ENCODE data around the gene LPCAT1.

Gene LPCAT1

DNA sequence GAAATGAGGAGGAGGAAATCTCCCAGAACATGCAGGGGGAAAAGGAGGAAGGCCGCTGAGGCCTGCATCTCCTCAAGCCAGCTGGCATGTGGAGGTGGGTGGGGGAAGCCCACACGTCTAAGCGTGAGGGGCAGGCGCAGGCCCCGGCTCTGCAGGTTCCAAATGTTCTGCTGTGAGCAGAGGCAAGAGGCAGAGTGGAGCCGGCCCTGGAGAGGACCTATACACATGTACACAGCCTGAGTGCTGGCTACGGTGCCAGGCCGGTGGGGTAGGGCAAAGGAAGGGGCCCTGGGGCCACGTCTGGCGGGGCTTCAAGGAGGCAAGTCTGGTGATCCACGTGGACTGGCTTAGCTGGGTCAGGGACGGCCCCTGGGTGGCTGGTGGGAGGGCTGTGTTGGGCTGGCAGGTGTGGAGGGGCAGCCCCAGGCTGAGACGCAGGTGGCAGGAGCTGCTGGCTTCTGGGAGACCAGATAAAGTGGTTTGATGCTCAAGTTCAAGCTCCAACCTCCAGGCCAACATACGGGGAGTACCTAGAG, 26.4 kb downstream of the LPCAT1 start:
- no peak for DNase-seq (ENCODE audit: low read depth in 2 of 2)

DNA sequence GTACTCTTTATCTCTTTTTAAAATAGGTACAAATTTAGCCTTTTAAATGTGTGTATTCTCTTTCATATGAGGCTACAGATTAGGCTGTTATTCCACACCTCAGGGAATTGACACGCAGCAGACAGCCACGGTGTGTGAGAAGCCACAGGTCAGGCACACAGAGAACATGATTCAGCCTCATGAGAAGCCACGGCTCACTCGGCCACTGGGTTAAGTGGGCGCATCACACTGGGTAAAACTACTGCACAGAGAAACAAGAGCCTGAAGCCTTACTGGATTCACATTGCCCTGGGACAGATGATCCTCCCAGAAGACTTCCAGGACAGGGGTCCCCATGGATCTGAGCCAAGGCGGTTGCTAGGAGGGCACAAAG, 28.2 kb downstream of the LPCAT1 start:
- no peak for DNase-seq (ENCODE audit: low read depth in 2 of 2)

DNA sequence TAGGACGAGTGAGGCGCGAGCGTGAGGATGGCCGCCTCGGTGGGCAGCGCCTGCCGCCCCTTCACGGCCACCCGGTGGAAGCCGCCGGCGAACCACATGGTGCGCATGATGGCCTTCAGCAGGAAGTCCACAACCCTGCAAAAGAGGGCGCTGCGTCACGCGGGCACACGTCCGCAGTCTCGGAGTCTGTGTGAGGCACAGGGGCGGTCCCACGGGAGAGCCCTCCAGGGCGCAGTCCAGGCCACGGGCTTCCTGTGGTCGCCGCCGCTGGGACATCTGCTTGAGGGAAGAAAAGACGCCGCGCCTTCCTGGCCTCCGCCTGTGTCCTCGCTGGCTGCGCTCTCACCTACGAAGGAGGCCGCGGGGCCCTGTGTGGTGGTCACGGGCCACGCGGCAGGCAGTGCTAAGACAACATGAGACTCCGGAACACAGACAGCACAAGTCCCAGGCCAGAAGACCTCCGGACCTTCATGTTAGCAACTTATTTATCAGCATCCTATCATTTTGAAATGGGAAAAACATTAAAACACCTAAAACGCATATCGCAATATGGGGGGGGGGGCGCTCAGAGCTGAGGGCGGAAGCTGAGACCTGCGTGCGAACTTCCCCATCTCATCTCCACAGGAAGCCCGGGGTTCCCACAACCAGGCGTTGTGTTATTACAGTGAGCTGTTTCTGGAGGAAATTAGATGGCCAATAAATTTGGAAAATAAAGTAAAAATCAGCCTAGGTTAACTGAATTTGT, 28.8 kb downstream of the LPCAT1 start:
- DNase-seq (ENCODE audit: low read depth in 2 of 2): no peak

DNA sequence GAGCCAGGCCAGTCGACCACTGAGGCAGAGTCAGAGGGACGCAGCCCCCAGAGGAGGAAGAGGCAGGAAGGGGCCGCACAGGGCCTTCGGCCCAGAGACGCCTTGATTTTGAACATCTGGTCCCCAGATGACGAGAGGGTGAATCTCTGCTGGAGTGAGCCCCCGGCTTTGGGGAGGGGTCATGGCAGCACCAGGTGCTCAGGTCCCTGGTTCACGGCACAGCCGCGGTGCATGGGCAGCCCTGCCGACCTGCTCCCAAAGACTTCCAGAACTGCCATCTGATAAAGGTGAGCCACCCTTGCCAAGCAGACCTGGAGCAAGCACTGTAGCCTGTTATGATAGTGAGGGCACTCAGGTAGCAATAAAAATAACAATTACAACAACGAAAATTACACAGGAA, 29.8 kb downstream of the LPCAT1 start:
- no peak for DNase-seq (ENCODE audit: low read depth in 2 of 2)

DNA sequence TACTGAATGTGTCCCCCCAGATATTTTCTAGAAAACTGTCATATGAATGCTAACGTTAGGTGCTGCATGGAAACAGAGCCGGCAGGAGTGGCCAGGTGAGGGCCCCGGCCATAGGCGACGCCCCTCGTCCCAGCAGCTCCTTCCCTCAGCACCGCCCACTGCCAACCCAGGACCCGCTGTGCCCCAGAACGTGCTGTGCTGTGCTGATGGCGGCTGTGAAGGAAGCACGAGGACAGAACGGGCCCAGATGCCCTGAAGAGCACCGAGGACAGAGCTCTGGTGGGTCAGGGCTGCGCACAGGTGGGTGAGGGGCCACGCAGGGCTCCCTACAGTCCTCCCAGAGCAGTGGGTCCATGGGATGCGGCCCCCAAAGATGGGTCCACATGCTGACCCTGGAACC, 30.3 kb downstream of the LPCAT1 start:
- DNase-seq (ENCODE audit: low read depth in 2 of 2): no peak

DNA sequence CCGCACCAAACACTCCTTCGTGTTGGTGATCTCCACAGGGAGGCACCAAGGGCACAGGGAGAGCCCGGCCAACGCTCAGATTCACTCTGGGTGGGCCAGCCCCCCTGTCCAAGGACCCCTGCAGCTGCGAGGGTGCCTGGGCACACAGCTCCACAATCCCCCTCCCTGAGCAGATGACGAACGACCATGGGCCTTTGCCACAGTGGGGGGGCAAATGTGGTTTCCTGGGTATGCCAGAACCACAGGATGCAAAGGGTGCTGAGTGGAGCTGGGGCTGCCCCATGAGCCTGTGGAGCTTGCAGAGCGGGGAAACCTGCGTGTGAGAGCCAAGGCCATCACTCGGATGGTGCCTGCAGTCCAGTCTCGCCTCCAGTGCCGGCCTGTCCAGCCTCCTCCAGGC, 31.0 kb downstream of the LPCAT1 start:
- no peak for DNase-seq (ENCODE audit: low read depth in 2 of 2)

DNA sequence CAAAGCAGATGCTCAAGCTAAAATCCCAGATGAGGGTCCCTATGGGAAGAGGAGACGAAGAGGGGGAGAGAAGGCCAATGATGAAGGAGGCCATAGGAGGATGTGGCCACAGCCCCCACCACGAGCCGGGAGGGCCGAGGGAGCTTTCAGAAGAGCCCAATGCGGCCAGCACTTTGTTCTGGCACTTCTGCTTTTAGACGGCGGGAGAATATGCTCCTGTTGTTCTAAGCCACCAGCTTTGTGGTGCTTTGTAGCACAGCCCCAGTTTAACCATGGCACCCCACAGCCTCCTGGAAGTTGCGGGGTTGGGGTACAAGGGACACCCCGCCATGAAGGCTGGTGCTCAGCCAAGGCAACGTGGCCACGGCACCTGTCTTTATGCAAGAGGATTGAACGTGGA, 33.4 kb downstream of the LPCAT1 start:
- no peak for DNase-seq (ENCODE audit: low read depth in 2 of 2)

DNA sequence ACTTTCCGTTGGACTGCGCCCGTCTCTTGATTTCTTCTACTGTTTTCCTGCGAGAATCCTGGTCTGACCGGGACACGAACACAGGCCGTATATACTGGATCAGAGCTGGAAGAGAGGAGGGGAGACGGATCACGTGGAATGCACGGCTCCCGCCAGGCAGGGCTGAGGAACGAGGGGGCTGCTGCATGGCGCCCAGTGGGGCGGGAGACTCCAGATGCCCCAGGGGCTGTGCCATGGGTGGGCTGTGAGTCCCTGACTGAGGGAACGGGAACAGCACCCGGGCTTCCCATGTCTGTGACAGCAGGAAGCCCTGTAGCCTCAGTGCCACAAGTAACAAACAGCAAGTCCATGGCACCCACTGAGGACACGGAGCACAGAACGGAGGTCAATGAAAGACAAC, 34.0 kb downstream of the LPCAT1 start:
- DNase-seq (ENCODE audit: low read depth in 2 of 2): no peak

DNA sequence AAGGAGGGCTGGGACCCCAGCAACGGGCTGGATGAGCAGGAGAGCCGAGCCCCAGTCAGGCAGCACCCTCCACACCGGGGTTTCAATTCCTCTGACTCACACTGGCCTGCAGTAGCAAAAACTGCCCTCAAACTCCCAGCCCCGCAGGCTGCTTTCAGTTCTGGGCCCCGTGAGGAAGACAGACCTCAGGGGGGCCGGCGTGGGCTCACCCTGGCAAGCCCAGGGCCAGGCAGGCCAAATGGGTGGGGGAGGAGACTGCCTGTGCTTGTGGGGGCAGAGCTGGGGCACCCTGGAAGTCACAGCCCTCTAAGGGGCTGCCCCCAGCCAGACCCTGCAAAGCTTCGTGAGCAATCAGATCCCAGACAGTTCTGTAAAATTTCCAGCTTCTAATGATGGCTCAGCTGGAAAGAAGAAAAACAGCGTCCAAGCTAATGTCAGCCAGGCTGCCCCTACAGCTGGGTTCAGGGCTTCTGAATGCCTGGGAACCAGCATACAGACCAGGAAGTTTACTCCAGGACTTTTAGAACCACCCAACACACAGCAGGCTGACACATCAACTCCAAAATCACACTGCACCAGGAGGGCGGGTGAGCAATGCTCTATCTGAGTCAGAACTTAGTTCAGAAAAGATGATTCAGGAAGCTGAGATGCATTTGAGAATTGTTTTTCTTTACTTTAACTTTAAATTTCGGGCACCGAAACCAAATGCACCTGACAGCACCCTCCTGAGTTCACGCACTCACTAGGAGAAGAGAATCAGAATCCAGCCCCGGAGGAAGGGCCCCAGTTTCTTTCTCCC, 34.7 kb downstream of the LPCAT1 start:
- peak; percentile 25 to 26 for DNase-seq (ENCODE audit: low read depth in 2 of 2)

DNA sequence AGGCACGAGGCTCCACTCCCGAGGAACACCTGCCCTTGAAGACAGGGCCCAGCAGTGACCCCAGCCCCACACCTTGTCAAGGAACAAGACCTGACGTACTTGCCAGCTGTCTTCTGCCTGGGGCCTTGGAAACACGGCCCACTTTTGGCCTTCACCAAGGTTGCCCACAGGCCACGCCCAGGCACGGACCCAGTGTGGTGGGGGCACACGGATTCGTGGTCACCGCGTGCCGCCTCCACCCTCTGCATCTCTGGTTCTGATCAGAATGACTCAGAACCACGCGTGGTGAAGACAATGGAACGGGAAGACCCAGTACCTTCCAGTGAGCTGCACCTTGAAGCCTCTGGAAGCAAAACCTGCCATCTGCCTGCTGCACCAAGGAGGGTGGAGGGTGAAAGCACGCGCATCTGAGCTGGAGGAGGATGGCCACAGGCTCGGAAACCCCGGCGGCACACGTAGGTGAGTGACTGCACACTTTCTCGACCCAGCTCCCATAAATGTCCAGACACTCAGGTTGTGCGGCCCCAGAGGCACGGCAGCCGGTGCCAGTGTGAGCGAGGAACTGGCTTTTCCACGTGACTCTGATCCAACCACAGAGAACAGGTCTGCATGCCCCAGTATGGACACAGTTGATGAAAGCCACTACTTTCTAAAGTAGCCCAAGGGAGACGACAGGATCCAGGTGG, 36.5 kb downstream of the LPCAT1 start:
- no peak for DNase-seq (ENCODE audit: low read depth in 2 of 2)

DNA sequence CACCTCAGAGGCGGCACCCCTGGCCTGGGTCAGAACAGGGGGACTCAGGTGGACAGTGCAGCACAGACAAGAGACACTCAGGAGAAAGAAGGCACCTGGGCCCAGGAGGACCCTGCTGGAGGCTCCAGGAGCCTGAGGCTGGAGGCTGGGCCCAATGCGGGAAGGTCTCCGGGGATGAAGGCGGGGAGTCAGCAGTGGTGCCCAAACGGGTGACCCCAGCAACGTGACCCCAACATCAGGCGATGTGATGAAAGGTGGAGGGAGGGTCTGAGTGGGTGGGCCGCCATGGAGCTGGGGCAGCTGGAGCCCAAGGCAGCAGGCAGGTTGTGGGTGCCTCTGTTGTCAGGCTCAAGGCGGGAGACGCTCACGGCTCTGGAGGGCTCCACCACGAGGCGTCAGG, 37.5 kb downstream of the LPCAT1 start:
- no peak for DNase-seq (ENCODE audit: low read depth in 2 of 2)

DNA sequence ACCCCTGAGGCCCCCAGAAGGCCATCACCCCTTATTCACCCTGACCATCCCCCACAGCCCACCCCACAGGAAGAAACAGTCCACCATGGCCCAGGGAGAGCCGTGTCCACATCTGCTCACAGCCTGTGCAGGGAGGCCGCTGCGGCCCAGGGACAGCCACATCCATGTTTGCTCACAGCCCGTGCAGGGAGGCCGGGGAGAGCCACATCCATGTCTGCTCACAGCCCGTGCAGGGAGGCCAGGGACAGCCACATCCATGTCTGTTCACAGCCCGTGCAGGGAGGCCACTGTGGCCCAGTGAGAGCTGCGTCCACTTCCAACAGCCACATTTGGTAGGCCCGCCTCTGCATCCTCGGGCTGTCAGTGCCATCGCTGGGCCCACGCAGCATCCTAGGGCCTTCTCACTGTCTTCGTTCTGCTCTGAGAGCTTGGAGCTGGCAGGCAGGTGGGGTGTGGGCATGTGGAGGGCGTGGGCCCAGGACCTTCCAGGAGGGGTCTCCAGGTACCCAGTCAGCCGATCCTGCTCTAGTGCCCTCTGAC, 38.1 kb downstream of the LPCAT1 start:
- no peak for DNase-seq (ENCODE audit: low read depth in 2 of 2)

DNA sequence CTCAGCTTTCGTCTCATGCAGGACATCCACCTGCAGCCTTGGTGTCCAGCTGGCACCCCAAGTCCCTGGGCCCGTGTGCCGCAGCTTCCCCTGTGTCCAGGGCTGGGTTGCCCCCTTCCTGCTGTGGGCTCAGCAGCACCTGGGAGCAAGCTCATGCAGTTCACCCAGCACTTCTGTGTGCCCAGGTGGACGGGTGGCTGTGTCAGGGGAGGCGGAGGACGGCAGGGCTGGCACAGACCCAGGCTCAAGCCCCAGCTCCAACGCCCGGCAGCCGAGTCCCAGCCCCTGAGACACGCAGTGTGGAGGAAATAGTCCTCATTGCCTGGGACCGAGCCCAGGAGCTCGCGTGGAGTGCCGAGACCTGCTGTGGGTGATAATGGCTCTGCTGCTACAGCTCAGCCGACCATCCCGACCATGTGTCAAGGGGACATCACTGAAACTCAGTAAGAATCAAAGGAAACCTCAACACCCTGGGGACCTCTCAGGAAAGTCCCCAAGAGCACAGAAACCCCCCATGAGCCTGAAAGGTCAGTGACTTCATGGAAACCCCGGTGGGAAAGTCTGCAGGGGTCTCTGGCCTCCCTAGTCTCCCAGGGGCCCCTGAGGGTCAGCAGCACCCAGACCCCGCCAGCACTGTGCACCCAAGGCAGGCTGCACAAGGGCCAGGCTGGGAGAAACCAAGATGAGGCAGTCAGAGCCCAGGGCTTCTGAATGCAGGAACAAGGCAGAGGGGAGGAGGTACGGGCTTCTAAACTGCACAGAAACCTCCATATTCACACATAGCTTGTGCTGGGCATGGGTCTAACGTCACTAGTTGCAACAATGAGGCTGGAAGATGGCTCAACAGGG, 38.8 kb downstream of the LPCAT1 start:
- no peak for DNase-seq (ENCODE audit: low read depth in 2 of 2)

DNA sequence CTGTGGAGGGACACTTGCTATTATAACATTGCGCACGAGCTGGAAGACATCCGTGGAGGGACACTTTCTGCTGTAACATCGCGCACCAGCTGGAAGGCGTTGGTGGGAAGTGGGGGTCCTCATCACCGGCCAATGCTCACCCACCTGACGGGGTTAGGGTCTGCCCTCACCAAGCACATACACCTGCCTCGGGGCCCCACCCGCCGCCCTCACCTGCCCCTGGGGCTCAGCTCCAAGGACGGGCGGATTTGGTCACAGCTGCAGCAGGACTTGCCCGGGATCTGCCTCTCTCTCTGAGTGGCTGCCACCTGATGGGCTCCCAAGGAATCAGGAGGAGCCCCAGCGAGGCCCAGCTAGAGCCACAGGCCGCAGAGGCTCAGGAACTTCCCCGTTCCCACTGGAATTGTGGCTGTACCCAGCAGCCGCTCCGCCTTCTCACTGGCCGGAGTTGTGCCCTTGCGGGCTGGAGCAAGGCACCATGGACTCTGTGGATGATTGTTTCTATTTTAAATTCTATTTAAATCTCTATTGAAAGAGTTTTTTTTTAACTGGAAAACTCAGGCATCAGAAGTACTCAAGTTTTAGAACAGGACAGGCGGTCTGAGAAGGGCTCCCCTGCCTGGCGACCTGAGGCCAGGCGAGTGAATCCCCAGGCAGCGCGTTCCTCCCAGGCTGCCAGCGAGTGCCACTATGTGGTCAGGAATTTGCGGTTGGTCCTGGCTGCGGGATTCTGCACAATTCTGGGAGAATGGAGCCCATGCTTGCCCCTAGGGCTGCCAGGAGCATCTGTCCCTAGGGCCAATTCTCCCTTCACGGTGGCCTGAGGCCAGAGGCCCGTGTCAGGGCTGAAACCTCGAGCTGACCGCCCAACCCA, 39.7 kb downstream of the LPCAT1 start:
- DNase-seq (ENCODE audit: low read depth in 2 of 2): no peak

DNA sequence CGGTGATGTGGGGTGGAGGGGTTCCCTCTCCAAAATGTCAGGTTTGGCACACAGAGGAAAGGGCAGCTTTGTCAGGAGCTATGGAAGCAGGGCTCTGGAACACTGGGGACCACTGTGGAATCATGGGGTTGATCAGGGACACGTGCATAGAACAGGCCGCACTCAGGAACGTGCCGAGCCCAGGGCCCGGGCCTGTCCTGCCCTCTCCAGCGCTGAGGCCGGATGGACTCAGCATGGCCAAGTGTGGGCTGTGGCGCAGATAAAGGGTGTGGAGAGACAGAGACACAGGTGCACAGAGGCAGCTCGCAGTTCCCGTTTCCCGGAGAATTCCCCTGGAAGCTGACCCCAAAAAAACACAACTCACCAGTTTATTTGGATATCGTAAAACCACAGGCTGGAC, 40.7 kb downstream of the LPCAT1 start:
- no peak for DNase-seq (ENCODE audit: low read depth in 2 of 2)

DNA sequence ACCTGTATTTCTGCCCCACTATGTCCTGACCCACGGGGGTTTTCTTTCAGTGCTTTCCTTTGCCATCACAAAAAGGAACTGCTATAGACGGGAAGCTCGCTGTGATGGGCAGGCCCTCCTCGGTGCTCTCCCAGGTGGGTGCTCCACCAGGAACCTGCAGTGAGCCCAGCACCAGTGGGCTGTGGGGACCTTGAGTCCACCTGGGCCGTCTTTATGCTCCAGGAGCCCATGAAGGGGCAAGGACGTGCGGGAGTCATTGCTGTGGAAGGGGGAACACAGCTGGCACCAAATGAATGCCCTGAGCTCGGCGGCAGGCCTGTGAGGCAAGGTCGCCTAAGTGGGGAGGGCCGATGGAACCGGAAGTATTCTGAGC, 41.8 kb downstream of the LPCAT1 start:
- no peak for DNase-seq (ENCODE audit: low read depth in 2 of 2)

DNA sequence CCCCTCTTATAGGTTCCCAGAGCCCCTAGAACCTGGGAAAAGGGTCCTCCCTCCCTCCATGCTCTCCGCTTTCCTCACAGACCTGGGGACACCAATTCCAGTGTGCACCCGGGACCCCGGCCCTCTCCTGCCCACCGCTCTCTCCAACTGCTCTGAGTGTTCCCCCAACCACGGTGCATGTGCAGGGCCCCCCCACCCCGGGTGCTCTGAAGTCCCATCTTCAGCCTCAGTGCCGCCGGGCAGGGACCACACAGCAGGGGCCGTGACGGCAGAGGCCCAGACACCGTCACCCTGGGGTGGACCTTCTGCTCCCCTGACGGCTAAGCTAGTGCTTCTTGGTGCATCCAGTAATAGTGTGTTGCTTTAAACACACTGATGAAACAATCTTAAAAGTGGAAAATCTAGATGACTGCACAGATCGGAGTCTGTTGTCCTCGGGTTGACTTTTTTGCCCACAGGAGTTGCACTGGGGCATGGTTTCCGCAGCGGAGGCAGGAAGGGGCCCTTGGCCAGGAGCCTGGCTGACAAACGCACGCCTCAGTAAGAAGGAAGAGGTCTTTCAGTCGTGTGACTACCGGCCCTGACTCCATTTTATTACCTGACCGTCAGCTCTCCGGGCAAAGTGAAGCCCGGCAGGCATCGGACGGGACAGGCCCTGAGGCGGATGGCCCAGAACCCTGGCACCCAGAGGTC, 42.3 kb downstream of the LPCAT1 start:
- no peak for DNase-seq (ENCODE audit: low read depth in 2 of 2)

DNA sequence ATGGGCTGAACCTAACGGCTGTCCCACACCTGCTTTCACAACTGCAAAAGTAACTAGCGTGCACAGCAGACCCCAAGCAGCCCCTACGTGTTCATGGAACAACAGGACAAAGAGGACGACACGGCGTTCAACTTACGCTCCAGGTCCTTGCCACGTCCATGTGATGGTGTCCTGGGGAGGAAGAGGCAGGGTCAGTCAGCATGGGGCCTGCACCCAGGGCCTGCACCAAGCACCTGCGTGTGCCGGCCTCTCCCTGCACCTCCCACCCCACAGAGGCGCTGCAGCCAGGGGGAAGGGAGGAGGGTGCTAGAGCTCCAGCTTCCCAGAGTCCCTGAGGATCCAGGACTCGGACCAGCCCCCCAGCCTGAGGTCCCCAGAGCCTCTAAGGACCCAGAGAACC, 43.0 kb downstream of the LPCAT1 start:
- DNase-seq (ENCODE audit: low read depth in 2 of 2): no peak

DNA sequence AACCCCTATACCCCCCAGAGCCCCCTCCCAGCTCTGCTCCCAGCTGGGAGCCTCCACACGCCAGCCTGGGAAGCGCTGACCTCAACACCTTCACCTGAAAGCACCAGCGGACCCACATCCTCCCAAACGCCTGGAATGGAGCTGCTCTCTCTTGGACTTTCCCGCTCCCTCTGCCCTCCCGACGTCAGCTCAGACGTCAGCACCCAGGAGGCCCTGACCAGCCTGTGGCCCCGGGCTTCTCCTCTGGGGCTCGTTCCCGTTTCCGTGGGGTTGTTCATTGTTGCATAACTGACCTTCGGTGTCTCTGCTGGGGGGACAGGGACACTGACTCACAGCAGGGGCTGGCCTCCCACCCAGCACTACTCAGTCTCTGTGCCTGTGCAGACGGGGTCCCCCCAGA, 43.5 kb downstream of the LPCAT1 start:
- DNase-seq (ENCODE audit: low read depth in 2 of 2): no peak

Measured in activated CD4-positive, alpha-beta T cell treated with anti-CD3 and anti-CD28 coated beads for 24 hours (primary cell).